CD4-positive, CD25-positive, alpha-beta regulatory T cell (primary cell): ENCODE data around the gene TMEM161A. TPM values are rescaled to one million over a fixed set of nuclear protein-coding genes. Genes with fewer than 3 reads are reported as not detected.

Experiments used
- ATAC-seq, 2 donors: fragments of 150-1000 bp; cut with Tn5 transposase; one replicate each; pipeline ENCODE4 v1.10.0; 2021; ENCODE audit warnings: low read depth in 2 of 2, moderate number of reproducible peaks in 2 of 2, moderate library complexity in 1 of 2
- DNase-seq, 3 donors: peaks; one replicate each; pipeline versions ENCODE4 v3.0.0 to v3.0.0-alpha.2; 2012 to 2022; ENCODE audit warnings: mixed read lengths in 1 of 3
- H3K27ac ChIP-seq: one replicate; pipeline ENCODE4 v1.7.0; 2013; ENCODE audit warnings: mild to moderate bottlenecking, low read length; ENCODE audit not compliant: insufficient read depth, poor library complexity, severe bottlenecking
- H3K27me3 ChIP-seq: one replicate; pipeline ENCODE4 v1.7.0; 2013; ENCODE audit warnings: low read length; ENCODE audit not compliant: control insufficient read depth, insufficient read depth
- H3K36me3 ChIP-seq: one replicate; pipeline ENCODE4 v1.7.0; 2013; ENCODE audit warnings: mild to moderate bottlenecking, low read length, moderate library complexity; ENCODE audit not compliant: control insufficient read depth, insufficient read depth
- H3K4me1 ChIP-seq: 2 replicates; pipeline ENCODE4 v1.7.0; 2013; ENCODE audit warnings: mild to moderate bottlenecking, low read length; ENCODE audit not compliant: insufficient read depth, control insufficient read depth, poor library complexity, severe bottlenecking
- H3K4me3 ChIP-seq: one replicate; pipeline ENCODE4 v1.7.0; 2013; ENCODE audit warnings: low read depth, mild to moderate bottlenecking, low read length, moderate library complexity
- H3K9me3 ChIP-seq, 2 experiments: 1 replicate in 1 of 2; 2 replicates in 1 of 2; pipeline ENCODE4 v1.7.0; 2013; ENCODE audit warnings: low read length in 2 of 2, mild to moderate bottlenecking in 1 of 2, moderate library complexity in 1 of 2; ENCODE audit not compliant: control insufficient read depth in 2 of 2
- H3K27ac Mint-ChIP-seq, 3 donors: one replicate each; pipeline ENCODE4 v1.8.0; 2020 to 2022; ENCODE audit warnings: mild to moderate bottlenecking in 3 of 3, mixed read lengths in 3 of 3, moderate library complexity in 2 of 3
- H3K27me3 Mint-ChIP-seq: one replicate; pipeline ENCODE4 v1.8.0; 2022; ENCODE audit warnings: mild to moderate bottlenecking, mixed read lengths
- H3K36me3 Mint-ChIP-seq: one replicate; pipeline ENCODE4 v1.8.0; 2020; ENCODE audit warnings: mixed read lengths
- H3K4me1 Mint-ChIP-seq, 4 donors: one replicate each; pipeline ENCODE4 v1.8.0; 2020 to 2022; ENCODE audit warnings: mixed read lengths in 4 of 4, mild to moderate bottlenecking in 1 of 4
- H3K4me3 Mint-ChIP-seq, 4 donors: one replicate each; pipeline ENCODE4 v1.8.0; 2020 to 2022; ENCODE audit warnings: mild to moderate bottlenecking in 4 of 4, mixed read lengths in 4 of 4, moderate library complexity in 3 of 4
- H3K9me3 Mint-ChIP-seq, 7 donors: one replicate each; pipeline ENCODE4 v1.8.0; 2020 to 2022; ENCODE audit warnings: mixed read lengths in 7 of 7, mild to moderate bottlenecking in 3 of 7, moderate library complexity in 2 of 7
- polyA plus RNA-seq, 4 donors: library from polyadenylated mRNA; unstranded; fragments of 300-500 nt; fragmentation: Illumina TruSeq; gene quantifications; one replicate each; pipeline ENCODE4 v1.2.3, GENCODE V29; 2021
- total RNA-seq: library from RNA; stranded (reverse); gene quantifications from one replicate; pipeline ENCODE4 v1.2.3, GENCODE V29; 2022

TMEM161A gene
- total and polyA plus RNA-seq, 5 donors from 2014 or later, result 15.6 to 26.0 (median 24.1) TPM

- peaks cover 5% of the 10 kb centered on the region for H3K36me3 ChIP-seq
- no peak overlapping the region for H3K27ac ChIP-seq
- ATAC-seq (no peak), DNase-seq (no peak)
- Mint-ChIP-seq H3K36me3 (peaks cover 19% of the 10 kb centered on the region), H3K4me1 (peaks cover 0 to 4% (median 2%) of the 10 kb centered on the region in 4 donors), H3K9me3 (peaks cover 0 to 9% (median 3%) of the 10 kb centered on the region in 7 donors), H3K27me3 (no peaks in the 10 kb centered on the region), H3K4me3 (no peak overlapping the region), H3K27ac (no peak overlapping the region)
- no peak overlapping the region for H3K4me3 ChIP-seq
- H3K4me1 ChIP-seq, result no peaks in the 10 kb centered on the region
- H3K27me3 ChIP-seq, result no peaks in the 10 kb centered on the region
- H3K9me3 ChIP-seq, result no peaks in the 10 kb centered on the region
Observed at GRCh38 chr19:19126102-19126501, 12.2 kb downstream of the TMEM161A start.

DNA sequence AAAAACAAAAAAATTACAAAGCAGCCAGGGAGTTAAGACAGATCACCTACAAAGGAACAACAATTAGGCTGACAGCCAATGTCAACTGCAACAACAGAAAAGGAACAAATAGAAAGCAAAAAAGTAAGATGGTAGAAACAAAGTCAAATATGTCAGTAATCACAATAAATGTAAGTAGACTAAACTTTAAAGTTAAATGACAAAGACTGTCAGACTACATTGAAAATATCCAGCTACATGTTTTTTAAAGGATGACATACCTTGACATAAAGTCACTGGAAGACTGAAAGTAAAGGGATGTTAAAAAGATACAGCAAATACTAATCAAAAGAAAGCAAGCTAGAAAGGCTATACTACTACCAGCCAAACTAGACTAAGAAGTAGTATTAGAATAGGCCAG lies 14.9 kb downstream of the TMEM161A start:
- H3K9me3 Mint-ChIP-seq, result peaks cover 0 to 9% (median 3%) of the 10 kb centered on the region in 7 donors
- Histone ChIP-seq H3K27me3 (no peaks in the 10 kb centered on the region), H3K36me3 (peaks cover 7% of the 10 kb centered on the region), H3K4me1 (no peaks in the 10 kb centered on the region), H3K27ac (no peak overlapping the region), H3K9me3 (no peaks in the 10 kb centered on the region), H3K4me3 (no peak overlapping the region)
- H3K36me3 Mint-ChIP-seq, result peaks cover 19% of the 10 kb centered on the region
- H3K4me3 Mint-ChIP-seq, result no peak overlapping the region
- ATAC-seq, result no peak
- H3K27ac Mint-ChIP-seq, result no peak overlapping the region
- no peaks in the 10 kb centered on the region for H3K27me3 Mint-ChIP-seq
- no peak for DNase-seq
- peaks cover 0 to 4% (median 2%) of the 10 kb centered on the region in 4 donors for H3K4me1 Mint-ChIP-seq

DNA sequence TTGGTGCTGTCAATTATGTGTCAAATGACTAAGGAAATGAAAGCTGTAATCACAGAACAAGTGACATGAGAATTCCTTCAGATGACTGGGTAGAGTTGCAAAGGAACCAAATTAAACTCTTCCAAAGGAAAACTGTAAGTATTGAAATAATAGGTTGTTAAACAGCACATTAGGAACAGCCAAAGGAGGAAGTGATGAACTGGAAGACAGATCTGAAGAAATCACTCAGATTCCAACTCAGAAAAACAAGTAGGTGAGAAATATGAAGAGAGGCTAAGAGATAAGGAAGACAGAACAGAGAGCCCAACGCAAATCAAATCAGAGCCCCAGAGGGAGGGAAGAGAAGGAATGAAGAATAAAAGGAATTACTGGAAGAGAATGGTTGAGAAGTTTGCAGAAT lies 15.4 kb downstream of the TMEM161A start:
- H3K4me1 ChIP-seq, result no peaks in the 10 kb centered on the region
- Mint-ChIP-seq H3K9me3 (peaks cover 0 to 9% (median 3%) of the 10 kb centered on the region in 7 donors), H3K27ac (no peak overlapping the region), H3K4me1 (peaks cover 0 to 4% (median under 1%) of the 10 kb centered on the region in 4 donors), H3K27me3 (no peaks in the 10 kb centered on the region), H3K36me3 (peaks cover 17% of the 10 kb centered on the region), H3K4me3 (no peak overlapping the region)
- no peak overlapping the region for H3K4me3 ChIP-seq
- no peak overlapping the region for H3K27ac ChIP-seq
- H3K27me3 ChIP-seq, result no peaks in the 10 kb centered on the region
- no peak for DNase-seq
- peaks cover 7% of the 10 kb centered on the region for H3K36me3 ChIP-seq
- no peak for ATAC-seq
- no peaks in the 10 kb centered on the region for H3K9me3 ChIP-seq

DNA sequence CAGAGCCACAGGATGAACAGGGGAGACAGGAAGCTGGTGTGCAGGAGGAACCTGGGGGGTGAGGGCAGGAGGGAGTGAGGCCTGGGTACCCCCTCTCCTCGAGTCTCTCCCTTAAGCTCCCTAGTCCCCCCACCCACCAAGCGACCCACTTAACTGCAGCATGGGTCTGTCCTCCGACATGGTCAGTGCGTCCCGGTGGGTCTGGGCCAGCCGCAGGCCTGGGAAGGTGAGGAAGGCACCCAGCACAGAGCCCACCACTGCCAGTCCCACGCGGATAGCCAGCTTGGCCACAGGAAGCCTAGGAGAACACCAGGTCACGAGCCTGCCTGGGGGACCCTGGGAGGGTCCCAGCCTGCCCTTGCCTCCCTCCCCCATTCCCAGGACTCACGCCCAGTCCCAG lies 16.9 kb downstream of the TMEM161A start:
- Histone ChIP-seq H3K4me3 (no peak overlapping the region), H3K9me3 (no peaks in the 10 kb centered on the region), H3K36me3 (peaks cover 7% of the 10 kb centered on the region), H3K27ac (no peak overlapping the region), H3K4me1 (no peaks in the 10 kb centered on the region), H3K27me3 (no peaks in the 10 kb centered on the region)
- DNase-seq (no peak), ATAC-seq (no peak)
- H3K9me3 Mint-ChIP-seq, result peaks cover 0 to 9% (median 3%) of the 10 kb centered on the region in 7 donors
- H3K27ac Mint-ChIP-seq, result no peak overlapping the region
- H3K36me3 Mint-ChIP-seq, result peaks cover 19% of the 10 kb centered on the region
- no peak overlapping the region for H3K4me3 Mint-ChIP-seq
- peaks cover 0 to 4% (median 0%) of the 10 kb centered on the region in 4 donors for H3K4me1 Mint-ChIP-seq
- H3K27me3 Mint-ChIP-seq, result no peaks in the 10 kb centered on the region

DNA sequence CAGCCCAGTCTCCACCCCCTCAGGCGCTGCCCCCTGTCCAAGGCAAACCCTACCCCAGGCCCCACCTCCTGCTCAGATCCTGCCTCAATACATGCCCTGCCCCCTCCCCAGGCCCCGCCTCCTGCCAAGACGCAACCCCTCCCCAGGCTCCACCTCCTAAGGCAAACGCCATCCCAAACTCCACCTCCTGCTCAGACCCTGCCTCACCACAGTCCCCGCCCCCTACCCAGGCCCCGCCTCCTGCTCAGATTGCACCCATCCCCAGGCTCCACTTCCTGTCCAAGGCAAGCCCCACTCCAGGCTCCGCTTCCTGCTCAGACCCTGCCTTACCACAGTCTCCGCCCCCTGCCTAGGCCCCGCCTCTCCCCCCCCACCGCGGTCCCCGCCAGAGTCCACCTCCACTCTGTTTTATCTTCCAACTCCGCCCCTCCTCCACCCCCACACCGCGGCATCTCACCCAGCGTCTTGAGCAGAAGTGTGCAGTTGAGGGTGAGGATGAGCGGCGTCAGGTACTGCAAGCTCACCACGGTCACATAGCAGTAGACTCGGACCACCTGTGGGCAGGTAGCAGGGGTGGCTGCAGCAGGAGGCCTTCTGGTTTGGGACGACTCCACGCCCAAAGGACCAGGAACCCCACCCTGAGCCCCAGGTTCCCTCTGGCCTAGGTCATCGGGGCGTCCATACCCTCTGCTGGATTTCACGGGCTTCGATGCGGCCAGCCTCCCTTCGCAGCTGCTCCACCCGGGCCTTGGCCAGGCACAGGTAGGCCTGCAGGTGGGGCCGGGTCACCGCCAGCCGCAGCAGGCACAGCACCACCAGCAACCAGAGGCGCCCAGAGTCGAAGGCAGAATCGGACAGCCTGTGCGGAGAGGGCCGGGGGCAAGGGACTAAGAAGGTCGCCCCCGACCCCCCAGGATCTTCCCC lies 17.7 kb downstream of the TMEM161A start:
- no peaks in the 10 kb centered on the region for H3K27me3 Mint-ChIP-seq
- Histone ChIP-seq H3K9me3 (no peaks in the 10 kb centered on the region), H3K27me3 (no peaks in the 10 kb centered on the region), H3K36me3 (peaks cover 7% of the 10 kb centered on the region), H3K4me3 (no peak overlapping the region), H3K4me1 (no peaks in the 10 kb centered on the region), H3K27ac (no peak overlapping the region)
- H3K4me1 Mint-ChIP-seq, result peaks cover 0 to 4% (median 0%) of the 10 kb centered on the region in 4 donors
- H3K4me3 Mint-ChIP-seq, result no peak overlapping the region
- H3K27ac Mint-ChIP-seq, result no peak overlapping the region
- H3K36me3 Mint-ChIP-seq, result peaks cover 19% of the 10 kb centered on the region
- no peak for ATAC-seq
- DNase-seq, result peak in 1 of 3 donors; percentile 38
- H3K9me3 Mint-ChIP-seq, result peaks cover 0 to 9% (median 3%) of the 10 kb centered on the region in 7 donors

DNA sequence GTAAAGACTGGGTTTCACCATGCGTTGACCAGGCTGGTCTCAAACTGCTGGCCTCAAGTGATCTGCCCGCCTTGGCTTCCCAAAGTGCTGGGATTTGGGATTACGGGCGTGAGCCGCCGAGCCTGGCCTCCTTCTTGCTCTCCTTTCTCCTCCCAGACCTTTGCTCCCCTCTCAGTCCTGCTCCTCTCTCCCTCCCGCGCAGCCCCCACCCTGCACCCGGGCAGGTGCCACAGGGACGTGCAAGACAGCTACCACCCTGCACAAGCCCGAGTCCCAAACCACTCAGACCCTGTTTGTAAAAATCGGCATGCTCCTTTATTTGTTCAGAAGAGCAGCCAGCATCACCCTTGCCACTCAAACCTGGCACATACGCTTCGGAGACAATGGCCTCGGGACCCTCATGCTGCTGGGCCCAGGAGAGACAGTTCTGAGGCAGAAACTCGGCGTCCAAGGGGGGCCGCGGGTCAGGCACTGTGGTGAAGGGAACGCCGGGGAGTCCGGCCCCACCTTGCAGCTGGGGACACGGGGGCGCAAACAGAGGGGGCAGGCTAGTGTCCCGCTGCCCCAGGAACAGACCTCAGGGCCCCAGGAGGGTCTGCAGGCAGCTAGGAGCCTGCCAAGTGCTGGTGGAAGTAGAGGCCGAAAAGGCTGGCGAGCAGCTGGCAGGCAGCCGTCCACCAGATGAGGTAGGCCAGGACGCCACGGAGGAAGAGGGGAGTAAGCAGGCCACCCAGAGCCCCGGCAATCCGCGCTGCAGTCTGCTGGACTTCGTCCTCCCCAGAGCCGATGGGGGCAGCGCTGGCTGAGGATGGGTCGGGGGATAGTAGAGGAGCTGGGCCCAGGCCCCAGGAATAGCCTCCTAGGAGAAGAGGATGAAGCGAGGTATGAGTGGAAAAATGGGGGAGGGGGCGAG lies 18.7 kb downstream of the TMEM161A start:
- peaks cover 0 to 9% (median 3%) of the 10 kb centered on the region in 7 donors for H3K9me3 Mint-ChIP-seq
- Histone ChIP-seq H3K27me3 (no peaks in the 10 kb centered on the region), H3K36me3 (peaks cover 7% of the 10 kb centered on the region), H3K4me3 (no peak overlapping the region), H3K4me1 (no peaks in the 10 kb centered on the region), H3K9me3 (no peaks in the 10 kb centered on the region), H3K27ac (no peak overlapping the region)
- no peak overlapping the region for H3K4me3 Mint-ChIP-seq
- DNase-seq (no peak), ATAC-seq (no peak)
- peaks cover 0 to 4% (median 0%) of the 10 kb centered on the region in 4 donors for H3K4me1 Mint-ChIP-seq
- peaks cover 19% of the 10 kb centered on the region for H3K36me3 Mint-ChIP-seq
- H3K27me3 Mint-ChIP-seq, result no peaks in the 10 kb centered on the region
- no peak overlapping the region for H3K27ac Mint-ChIP-seq

DNA sequence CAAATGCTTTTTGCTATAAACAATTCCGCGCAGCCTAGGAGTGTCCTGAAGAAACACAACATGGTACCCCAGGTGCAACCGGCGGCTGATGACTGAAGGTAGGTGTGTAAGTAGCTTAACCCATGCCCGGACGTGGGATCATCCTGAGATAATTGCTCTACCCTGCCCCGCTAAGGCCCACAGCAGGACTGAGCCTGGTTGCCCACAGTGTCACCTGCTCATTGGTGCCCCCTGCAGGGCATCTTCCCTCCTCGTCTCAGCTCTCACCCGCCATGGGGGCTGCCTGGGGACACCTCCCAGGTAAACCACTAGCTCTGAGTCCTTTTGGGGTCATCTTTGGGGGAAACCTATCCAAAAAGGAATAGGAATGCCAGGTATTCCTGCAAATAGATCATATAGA lies 22.3 kb downstream of the TMEM161A start:
- Histone ChIP-seq H3K9me3 (no peaks in the 10 kb centered on the region), H3K27ac (no peak overlapping the region), H3K4me1 (no peaks in the 10 kb centered on the region), H3K27me3 (no peaks in the 10 kb centered on the region), H3K4me3 (no peak overlapping the region), H3K36me3 (peaks cover 2% of the 10 kb centered on the region)
- ATAC-seq (peak in 1 of 2 donors; percentile 44), DNase-seq (peak in 2 of 3 donors; percentile 37 to 42)
- H3K27me3 Mint-ChIP-seq, result no peaks in the 10 kb centered on the region
- H3K4me1 Mint-ChIP-seq, result peaks cover 0 to 4% (median 0%) of the 10 kb centered on the region in 4 donors
- peaks cover 0 to 4% (median 0%) of the 10 kb centered on the region in 7 donors for H3K9me3 Mint-ChIP-seq
- H3K4me3 Mint-ChIP-seq, result no peak overlapping the region
- H3K36me3 Mint-ChIP-seq, result peaks cover 4% of the 10 kb centered on the region
- no peak overlapping the region for H3K27ac Mint-ChIP-seq
